Mesendoderm (in vitro differentiated cells): ENCODE data around the gene PLD3.

Source experiments
- DNase-seq: peaks from one replicate; pipeline ENCODE4 v3.0.0; 2013
- H2AK5ac ChIP-seq: 2 replicates; pipeline ENCODE4 v1.6.1; 2013; ENCODE audit warnings: low read length, inconsistent platforms
- H2BK120ac ChIP-seq: 2 replicates; pipeline ENCODE4 v1.6.1; 2013; ENCODE audit warnings: low read depth, mild to moderate bottlenecking, low read length, moderate library complexity, mixed read lengths
- H2BK15ac ChIP-seq: replicated peaks from 2 replicates; pipeline ENCODE4 v1.6.1; 2013; ENCODE audit warnings: low read depth, mild to moderate bottlenecking, moderate library complexity
- H2BK5ac ChIP-seq: 2 replicates; pipeline ENCODE4 v1.6.1; 2013; ENCODE audit warnings: low read length, inconsistent platforms
- H3K18ac ChIP-seq: 2 replicates; pipeline ENCODE4 v1.6.1; 2013; ENCODE audit warnings: mild to moderate bottlenecking, low read length, mixed read lengths
- H3K23ac ChIP-seq: one replicate; pipeline ENCODE4 v1.6.1; 2013; ENCODE audit warnings: low read length
- H3K27ac ChIP-seq: 2 replicates; pipeline ENCODE4 v1.5.1; 2013; ENCODE audit warnings: low read depth, mild to moderate bottlenecking, inconsistent platforms, low read length, moderate library complexity
- H3K27me3 ChIP-seq: 2 replicates; pipeline ENCODE4 v1.6.1; 2013; ENCODE audit warnings: low read length, control low read depth, mild to moderate bottlenecking, inconsistent platforms; ENCODE audit not compliant: insufficient read depth, poor library complexity
- H3K36me3 ChIP-seq: 2 replicates; pipeline ENCODE4 v1.6.1; 2013; ENCODE audit warnings: low read length, inconsistent platforms; ENCODE audit not compliant: control insufficient read depth, insufficient read depth
- H3K4ac ChIP-seq: one replicate; pipeline ENCODE4 v1.6.1; 2013; ENCODE audit warnings: low read depth, mild to moderate bottlenecking, low read length, moderate library complexity
- H3K4me1 ChIP-seq: 2 replicates; pipeline ENCODE4 v1.6.1; 2013; ENCODE audit warnings: low read depth, low read length, inconsistent platforms; ENCODE audit not compliant: control insufficient read depth
- H3K4me2 ChIP-seq: 2 replicates; pipeline ENCODE4 v1.6.1; 2013; ENCODE audit warnings: low read length
- H3K4me3 ChIP-seq: 2 replicates; pipeline ENCODE4 v1.5.1; 2013; ENCODE audit warnings: mild to moderate bottlenecking, low read length
- H3K56ac ChIP-seq: one replicate; pipeline ENCODE4 v1.6.1; 2013; ENCODE audit warnings: low read length
- H3K79me1 ChIP-seq: 2 replicates; pipeline ENCODE4 v1.6.1; 2013; ENCODE audit warnings: low read length, inconsistent platforms
- H3K79me2 ChIP-seq: 2 replicates; pipeline ENCODE4 v1.6.1; 2013; ENCODE audit warnings: mild to moderate bottlenecking, low read length; ENCODE audit not compliant: control insufficient read depth, insufficient read depth
- H3K9ac ChIP-seq: 2 replicates; pipeline ENCODE4 v1.6.1; 2013; ENCODE audit warnings: low read length, inconsistent platforms
- H4K5ac ChIP-seq: one replicate; pipeline ENCODE4 v1.6.1; 2013; ENCODE audit warnings: low read length
- H4K8ac ChIP-seq: one replicate; pipeline ENCODE4 v1.6.1; 2013; ENCODE audit warnings: low read depth, mild to moderate bottlenecking, control low read depth, low read length, moderate library complexity
- WGBS: extraction: QIAGEN DNeasy Blood & Tissue Kit; methylation state at CpG from one replicate; pipeline ENCODE4 v1.1.7; 2013; ENCODE audit warnings: low lambda C conversion rate, missing lambda C conversion rate; ENCODE audit not compliant: insufficient coverage; ENCODE audit errors: extremely low coverage; 5-methylcytosine and 5-hydroxymethylcytosine counted together

The PLD3 gene

DNA sequence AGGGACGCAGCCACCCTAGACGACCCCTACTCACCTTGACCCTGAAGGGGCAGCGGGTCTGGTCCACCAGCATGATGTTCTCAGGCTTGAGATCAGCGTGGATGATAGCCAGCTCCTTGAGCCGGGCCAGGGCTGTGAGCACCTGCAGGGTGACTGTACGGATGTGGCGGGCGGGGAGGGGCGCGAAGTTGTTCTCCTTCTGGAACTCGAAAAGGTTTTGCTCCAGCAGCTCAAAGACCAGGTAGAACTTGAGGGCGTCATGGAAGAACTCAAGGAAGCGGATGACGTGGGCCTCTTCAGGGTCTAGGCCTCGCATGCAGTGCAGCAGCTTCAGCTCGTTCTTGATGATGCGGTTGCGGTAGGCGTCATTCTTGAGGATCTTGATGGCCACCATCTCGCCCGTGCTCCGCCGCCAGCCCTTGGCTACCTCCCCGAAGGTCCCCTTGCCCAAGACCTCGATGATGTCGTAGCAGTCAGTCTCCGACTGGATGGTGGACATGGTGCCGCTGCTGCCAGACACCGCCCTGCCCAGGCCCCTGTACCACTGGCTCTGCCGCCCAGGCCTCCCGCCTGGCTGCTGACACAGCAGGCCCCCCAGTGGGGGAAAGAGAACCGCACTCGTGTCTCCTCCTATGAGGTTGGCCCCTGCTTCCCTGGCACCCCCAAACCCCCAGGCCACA is 41.0 kb downstream of the PLD3 start:
- Histone ChIP-seq H2AK5ac (no peak overlapping the region), H3K27me3 (no peaks in the 10 kb centered on the region), H4K5ac (no peak overlapping the region), H3K4me1 (no peaks in the 10 kb centered on the region), H3K36me3 (no peaks in the 10 kb centered on the region), H4K8ac (no peak overlapping the region), H3K4ac (no peak overlapping the region), H3K4me3 (no peak overlapping the region), H2BK15ac (no peak overlapping the region), H3K18ac (no peak overlapping the region), H2BK5ac (no peak overlapping the region), H3K4me2 (no peak overlapping the region), H2BK120ac (no peak overlapping the region), H3K9ac (no peak overlapping the region), H3K23ac (no peak overlapping the region), H3K79me2 (no peaks in the 10 kb centered on the region), H3K79me1 (no peaks in the 10 kb centered on the region), H3K27ac (no peak overlapping the region), H3K56ac (no peak overlapping the region)
- no CpG with 5 or more reads among the region's 33 CpGs for WGBS
- DNase-seq, result no peak

DNA sequence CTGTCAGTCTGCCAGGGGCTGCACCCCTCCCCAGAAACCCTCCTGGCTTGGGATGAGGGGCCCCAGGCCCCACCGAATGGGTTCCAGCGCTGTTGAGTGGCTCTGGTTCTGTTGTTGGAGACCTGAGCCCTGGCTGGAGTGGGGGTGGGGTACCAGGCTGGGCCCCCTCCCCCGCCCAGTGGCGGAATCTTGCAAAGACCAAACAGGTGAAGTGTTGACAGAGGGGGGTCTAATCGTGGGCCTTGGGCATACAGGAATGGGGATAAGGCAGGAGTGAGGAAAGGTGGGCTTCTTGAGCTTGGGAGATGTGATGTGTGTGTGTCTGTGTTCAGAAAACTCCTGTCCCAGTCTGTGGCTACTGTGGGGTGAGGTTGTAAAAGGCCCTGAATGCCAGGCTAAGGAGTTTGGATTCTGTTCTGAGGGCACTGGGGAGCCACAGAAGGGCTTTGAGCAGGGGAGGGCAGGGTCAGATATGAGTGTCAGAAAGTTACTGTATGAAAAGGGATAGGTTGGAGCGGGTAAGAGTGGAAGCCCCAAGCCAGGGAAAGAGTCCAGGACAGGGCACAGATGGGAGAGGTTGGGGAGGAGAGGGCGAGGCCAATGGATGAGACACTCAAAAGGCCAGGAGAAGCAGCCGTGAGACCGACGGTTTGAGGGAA is 41.7 kb downstream of the PLD3 start, which contains the start of gene HIPK4:
Gene HIPK4 (minus strand): TSS at position 98 of the 659 bp plus-strand sequence. CDS start 279 bp downstream, outside the sequence.
- no peak within 1 kb of the TSS for H3K27ac ChIP-seq
- H3K4me3 ChIP-seq, result no peak within 1 kb of the TSS
- no peak within 1 kb of the TSS for H3K4ac ChIP-seq
- no peak within 1 kb of the TSS for H3K4me2 ChIP-seq
- H2BK5ac ChIP-seq, result no peak within 1 kb of the TSS
- no peak within 1 kb of the TSS for H4K5ac ChIP-seq
- H2AK5ac ChIP-seq, result no peak within 1 kb of the TSS
- H3K36me3 ChIP-seq, result no peaks in the 10 kb centered on the region
- H3K27me3 ChIP-seq, result no peaks in the 10 kb centered on the region
- H2BK15ac ChIP-seq, result no peak within 1 kb of the TSS
- no peak within 1 kb of the TSS for H3K18ac ChIP-seq
- no peak within 1 kb of the TSS for H2BK120ac ChIP-seq
- no peaks in the 10 kb centered on the region for H3K79me2 ChIP-seq
- H3K4me1 ChIP-seq, result no peaks in the 10 kb centered on the region
- no CpG with 5 or more reads among the region's 10 CpGs for WGBS
- DNase-seq, result no peak
- no peak within 1 kb of the TSS for H3K56ac ChIP-seq
- H4K8ac ChIP-seq, result no peak within 1 kb of the TSS
- H3K23ac ChIP-seq, result no peak within 1 kb of the TSS
- H3K9ac ChIP-seq, result no peak within 1 kb of the TSS
- H3K79me1 ChIP-seq, result no peaks in the 10 kb centered on the region

- H2BK5ac ChIP-seq, result no peak overlapping the region
- no peak overlapping the region for H3K27ac ChIP-seq
- H3K9ac ChIP-seq, result no peak overlapping the region
- H3K4me2 ChIP-seq, result no peak overlapping the region
- H3K4me3 ChIP-seq, result no peak overlapping the region
- no peak for DNase-seq
- H3K79me2 ChIP-seq, result no peaks in the 10 kb centered on the region
- H3K23ac ChIP-seq, result no peak overlapping the region
- no peak overlapping the region for H4K5ac ChIP-seq
- H3K4ac ChIP-seq, result no peak overlapping the region
- no peak overlapping the region for H3K56ac ChIP-seq
- H4K8ac ChIP-seq, result no peak overlapping the region
- no peak overlapping the region for H2BK15ac ChIP-seq
- H3K36me3 ChIP-seq, result no peaks in the 10 kb centered on the region
- no peaks in the 10 kb centered on the region for H3K79me1 ChIP-seq
- no peak overlapping the region for H2AK5ac ChIP-seq
- H2BK120ac ChIP-seq, result no peak overlapping the region
- WGBS, result no CpG with 5 or more reads among the region's 8 CpGs
- no peak overlapping the region for H3K18ac ChIP-seq
- no peaks in the 10 kb centered on the region for H3K27me3 ChIP-seq
- no peaks in the 10 kb centered on the region for H3K4me1 ChIP-seq
These were observed 43.6 kb downstream of the PLD3 start for GRCh38 chr19:40392123-40392522.

GRCh38 chr19:40392894-40393517 is 44.5 kb downstream of the PLD3 start:
- no CpG with 5 or more reads among the region's 9 CpGs for WGBS
- Histone ChIP-seq H4K8ac (no peak overlapping the region), H3K23ac (no peak overlapping the region), H3K27ac (no peak overlapping the region), H3K4me1 (no peaks in the 10 kb centered on the region), H4K5ac (no peak overlapping the region), H2BK120ac (no peak overlapping the region), H3K4me3 (no peak overlapping the region), H3K4me2 (no peak overlapping the region), H3K36me3 (no peaks in the 10 kb centered on the region), H3K18ac (no peak overlapping the region), H3K79me2 (no peaks in the 10 kb centered on the region), H3K9ac (no peak overlapping the region), H2BK15ac (no peak overlapping the region), H2AK5ac (no peak overlapping the region), H3K56ac (no peak overlapping the region), H3K79me1 (no peaks in the 10 kb centered on the region), H3K27me3 (no peaks in the 10 kb centered on the region), H3K4ac (no peak overlapping the region), H2BK5ac (no peak overlapping the region)
- no peak for DNase-seq

DNA sequence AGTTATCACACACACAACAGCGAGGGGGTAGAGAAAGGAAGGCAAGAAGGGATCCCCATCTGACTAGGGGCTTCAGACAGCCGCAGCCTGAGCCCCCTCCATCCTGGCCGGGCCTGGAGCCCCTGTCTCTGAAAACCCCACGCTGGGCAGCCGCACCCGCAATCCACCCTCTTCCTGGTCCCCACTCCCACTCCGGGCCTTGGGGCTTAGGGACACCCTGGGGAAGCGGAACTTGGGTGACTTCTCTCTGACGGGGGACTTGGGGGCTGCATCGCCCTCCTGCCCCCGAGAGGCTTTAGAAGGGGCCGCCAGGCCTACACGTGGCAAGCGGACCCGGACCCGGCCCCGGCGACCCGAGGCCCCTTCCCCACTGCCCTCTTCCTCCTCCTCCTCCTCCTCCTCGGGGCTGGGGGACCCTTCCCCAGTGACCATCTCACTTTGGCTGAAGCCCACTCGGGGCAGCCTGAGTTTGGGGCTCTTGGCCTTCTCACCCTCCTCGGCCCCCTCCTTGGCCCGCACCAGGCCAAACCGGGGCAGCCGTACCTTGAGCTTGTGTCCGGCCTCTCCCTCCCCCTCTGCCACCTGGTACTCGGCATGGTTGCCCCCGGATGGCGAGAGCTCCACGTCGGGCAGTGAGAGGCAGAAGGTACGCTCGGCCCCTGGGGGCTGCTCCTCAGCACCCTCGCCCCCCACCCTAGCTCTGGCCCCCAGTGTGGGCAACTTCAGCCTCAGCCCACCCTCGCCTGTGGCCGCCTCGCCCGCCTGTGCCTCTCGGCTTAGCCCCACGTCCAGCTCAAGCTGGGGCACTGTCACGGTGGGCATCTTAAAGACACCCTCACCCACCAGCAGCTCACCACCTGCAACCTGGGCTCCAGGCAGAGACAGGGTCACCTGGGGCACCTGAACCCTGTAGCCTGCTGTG is 45.7 kb downstream of the PLD3 start:
- Histone ChIP-seq H3K27me3 (no peaks in the 10 kb centered on the region), H2BK120ac (no peak overlapping the region)
- no CpG with 5 or more reads among the region's 41 CpGs for WGBS

More for the DNA sequence above, 45.7 kb downstream of the PLD3 start:
- H3K36me3 ChIP-seq, result no peaks in the 10 kb centered on the region
- H3K27ac ChIP-seq, result no peak overlapping the region
- no peaks in the 10 kb centered on the region for H3K4me1 ChIP-seq
- H3K18ac ChIP-seq, result no peak overlapping the region
- H3K23ac ChIP-seq, result no peak overlapping the region
- no peak overlapping the region for H2AK5ac ChIP-seq
- no peak overlapping the region for H4K8ac ChIP-seq
- H3K4me3 ChIP-seq, result no peak overlapping the region
- no peaks in the 10 kb centered on the region for H3K79me1 ChIP-seq
- DNase-seq, result no peak
- no peak overlapping the region for H3K9ac ChIP-seq
- no peak overlapping the region for H3K56ac ChIP-seq
- no peak overlapping the region for H3K4me2 ChIP-seq
- no peak overlapping the region for H4K5ac ChIP-seq
- H2BK15ac ChIP-seq, result no peak overlapping the region
- H2BK5ac ChIP-seq, result no peak overlapping the region
- no peak overlapping the region for H3K4ac ChIP-seq
- H3K79me2 ChIP-seq, result no peaks in the 10 kb centered on the region
